Endothelial cell of umbilical vein (primary cell): ENCODE data around the gene APOBEC3F. TPM values are rescaled to one million over a fixed set of nuclear protein-coding genes. Genes with fewer than 3 reads are reported as not detected.

Experiments
- BruUV-seq: library from RNA; stranded (reverse); fragments of 400-500 nt; replicated peaks from 2 replicates; lab custom pipeline; 2021; lab: Mats Ljungman, UMichigan
- CTCF ChIA-PET: fragments of 300-600, 350-600 bp; sonication (Branson Sonifier 250); formaldehyde crosslinking; loops from one replicate; lab custom pipeline; 2021; ENCODE audit warnings: antibody characterized with exemption, inconsistent platforms; lab: Charles Lee
- POLR2A ChIA-PET: fragments of 300-600, 350-600 bp; sonication (Branson Sonifier 250); formaldehyde crosslinking; loops from one replicate; lab custom pipeline; 2021; ENCODE audit warnings: antibody characterized with exemption, inconsistent platforms; lab: Charles Lee
- DNase-seq: peaks from one replicate; pipeline ENCODE4 v3.0.0-alpha.2; 2011; ENCODE audit warnings: low read depth, low spot score
- FAIRE-seq: peaks from 2 replicates; lab custom pipeline; 2011; peaks lifted over from hg19 to GRCh38; lab: Jason Lieb, UNC
- H2AFZ ChIP-seq: 2 replicates; pipeline ENCODE4 v1.6.0; 2012; ENCODE audit warnings: low read depth, low read length, control low read depth, inconsistent platforms
- H3K27ac ChIP-seq: 2 replicates; pipeline ENCODE4 v1.5.1; 2011; ENCODE audit warnings: low read depth, mild to moderate bottlenecking, control low read depth, low read length, moderate library complexity; ENCODE audit not compliant: insufficient read depth
- H3K27me3 ChIP-seq, 2 experiments: 2 replicates each; pipeline versions ENCODE4 v1.6.0 to v1.6.1; 2011; ENCODE audit warnings: low read length in 2 of 2, mixed read lengths in 1 of 2; ENCODE audit not compliant: control insufficient read depth in 2 of 2, insufficient read depth in 2 of 2
- H3K36me3 ChIP-seq, 2 experiments: 2 replicates in 1 of 2; 3 replicates in 1 of 2; pipeline ENCODE4 v1.5.1; 2011; ENCODE audit warnings: low read length in 2 of 2, mild to moderate bottlenecking in 1 of 2, moderate library complexity in 1 of 2; ENCODE audit not compliant: control insufficient read depth in 2 of 2, insufficient read depth in 2 of 2; ENCODE audit errors: extremely low read depth in 1 of 2
- H3K4me1 ChIP-seq: 3 replicates; pipeline ENCODE4 v1.5.1; 2011; ENCODE audit warnings: mild to moderate bottlenecking, low read length; ENCODE audit not compliant: control insufficient read depth, insufficient read depth; ENCODE audit errors: extremely low read depth
- H3K4me2 ChIP-seq: 2 replicates; pipeline ENCODE4 v1.6.1; 2011; ENCODE audit warnings: low read length, control low read depth, mixed read lengths; ENCODE audit not compliant: insufficient read depth
- H3K4me3 ChIP-seq, 3 experiments: fragments of 200-600 bp in 1 of 3; sonication (generic), shearing (Covaris generic) in 1 of 3; replicated peaks in 1 of 3; 2 replicates each; pipeline ENCODE4 v1.5.1; 2011 to 2016; ENCODE audit warnings: control low read depth in 3 of 3, low read length in 3 of 3, mild to moderate bottlenecking in 2 of 3, inconsistent platforms in 1 of 3, low read depth in 1 of 3, moderate library complexity in 1 of 3; ENCODE audit not compliant: insufficient read depth in 1 of 3
- H3K79me2 ChIP-seq: 2 replicates; pipeline ENCODE4 v1.6.0; 2012; ENCODE audit warnings: low read length, inconsistent platforms; ENCODE audit not compliant: control insufficient read depth, insufficient read depth
- H3K9ac ChIP-seq: replicated peaks from 2 replicates; pipeline ENCODE3; 2011; ENCODE audit warnings: low read length, control low read depth; ENCODE audit not compliant: insufficient read depth; ENCODE audit errors: extremely low read depth
- H3K9me1 ChIP-seq: replicated peaks from 3 replicates; pipeline ENCODE4 v1.6.0; 2011; ENCODE audit warnings: mild to moderate bottlenecking, low read length; ENCODE audit not compliant: control insufficient read depth, insufficient read depth; ENCODE audit errors: extremely low read depth
- H3K9me3 ChIP-seq: replicated peaks from 2 replicates; pipeline ENCODE4 v1.5.1; 2012; ENCODE audit warnings: low read length, inconsistent platforms; ENCODE audit not compliant: control insufficient read depth, insufficient read depth
- H4K20me1 ChIP-seq: replicated peaks from 2 replicates; pipeline ENCODE3; 2011; ENCODE audit warnings: mild to moderate bottlenecking, low read length; ENCODE audit not compliant: control insufficient read depth, insufficient read depth; ENCODE audit errors: extremely low read depth
- EZH2 ChIP-seq: IDR thresholded peaks from 2 replicates; pipeline ENCODE4 v1.6.1; 2012; ENCODE audit warnings: borderline replicate concordance, low read depth, mild to moderate bottlenecking, moderate library complexity, low read length, inconsistent platforms; ENCODE audit not compliant: severe bottlenecking
- FOS ChIP-seq: IDR thresholded peaks from 2 replicates; pipeline ENCODE4 v1.6.1; 2011; ENCODE audit warnings: mild to moderate bottlenecking, low read length, moderate library complexity, borderline replicate concordance; ENCODE audit not compliant: insufficient read depth
- GATA2 ChIP-seq: IDR thresholded peaks from 2 replicates; pipeline ENCODE4 v1.7.0; 2011; ENCODE audit warnings: low read depth, mild to moderate bottlenecking, moderate library complexity, mixed read lengths, low read length; ENCODE audit not compliant: insufficient read length, insufficient read depth
- JUN ChIP-seq: IDR thresholded peaks from 2 replicates; pipeline ENCODE4 v1.6.1; 2011; ENCODE audit warnings: borderline replicate concordance, low read depth; ENCODE audit not compliant: insufficient read length, insufficient read depth
- MAX ChIP-seq: IDR thresholded peaks from 2 replicates; pipeline ENCODE4 v1.6.1; 2011; ENCODE audit not compliant: insufficient read depth, insufficient read length
- MYC ChIP-seq: IDR thresholded peaks from one replicate; pipeline ENCODE4 v1.6.1; 2011; ENCODE audit warnings: mild to moderate bottlenecking, low read depth, low read length
- POLR2A ChIP-seq: IDR thresholded peaks from 2 replicates; pipeline ENCODE4 v1.6.1; 2012; ENCODE audit warnings: low read depth, mild to moderate bottlenecking, control low read depth, low read length
- POLR2AphosphoS5 ChIP-seq: IDR thresholded peaks from 2 replicates; pipeline ENCODE4 v1.6.1; 2012; ENCODE audit warnings: low read depth, mild to moderate bottlenecking, control low read depth, low read length, moderate library complexity; ENCODE audit not compliant: insufficient read depth
- dilution Hi-C: fragments of 300-500 bp; cut with MboI; formaldehyde crosslinking; loops from one replicate; pipeline ENCODE4 v1.15.0; 2019; ENCODE audit warnings: low sequenced_read_pairs; ENCODE audit not compliant: extremely low pct_ligation_motif_present
- intact Hi-C: fragments of 100-400 bp; cut with micrococcal nuclease; formaldehyde crosslinking; loops from one replicate; pipeline ENCODE4 v1.10.0; 2022
- polyA plus RNA-seq, 4 experiments: library from polyadenylated mRNA; depleted of rRNA in 3 of 4; stranded (reverse) in 3 of 4; unstranded in 1 of 4; fragments of >200 nt; gene quantifications; 2 replicates each; pipeline versions ENCODE4 v1.2.1 to v1.2.3, GENCODE V29; 2011 to 2012; ENCODE audit warnings: missing spikeins in 1 of 4
- total RNA-seq: library from RNA; stranded (reverse); gene quantifications from 2 replicates; pipeline ENCODE4 v1.2.3, GENCODE V29; 2021
- TF ChIP-seq, protein P1 (sequence below), 2 donors: IDR thresholded peaks; 1 replicate in 1 of 2; 2 replicates in 1 of 2; pipeline ENCODE4 v1.5.1; 2011; ENCODE audit warnings: low read length in 2 of 2, mild to moderate bottlenecking in 2 of 2, moderate library complexity in 2 of 2, control low read depth in 1 of 2, inconsistent platforms in 1 of 2, low read depth in 1 of 2; ENCODE audit not compliant: insufficient read depth in 1 of 2; ENCODE audit errors: extremely low read depth in 1 of 2

Gene APOBEC3F
- total and polyA plus RNA-seq, 2 donors (not counting 3 experiments of a cell fraction or from before 2014, with no cell fraction given), result 10.2 to 11.0 TPM

- BruUV-seq, result no TSS peak
- H3K9ac ChIP-seq, result no peak overlapping the region
Measured at GRCh38 chr22:39028281-39028680, 12.4 kb upstream of the APOBEC3F start.

More at GRCh38 chr22:39028281-39028680, 12.4 kb upstream of the APOBEC3F start:
- Histone ChIP-seq H4K20me1 (no peaks in the 10 kb centered on the region), H3K79me2 (no peaks in the 10 kb centered on the region), H3K27me3 (no peaks in the 10 kb centered on the region), H3K9me1 (no peaks in the 10 kb centered on the region), H3K4me1 (no peaks in the 10 kb centered on the region), H3K4me2 (no peak overlapping the region), H3K27ac (no peak overlapping the region), H3K9me3 (no peaks in the 10 kb centered on the region), H3K36me3 (peaks cover 0 to 3% of the 10 kb centered on the region in 2 experiments), H3K4me3 (no peak overlapping the region), H2AFZ (no peak overlapping the region)
- dilution Hi-C loops (no loop called here), intact Hi-C loops (no loop called here)
- TF ChIP-seq, protein P1, sequence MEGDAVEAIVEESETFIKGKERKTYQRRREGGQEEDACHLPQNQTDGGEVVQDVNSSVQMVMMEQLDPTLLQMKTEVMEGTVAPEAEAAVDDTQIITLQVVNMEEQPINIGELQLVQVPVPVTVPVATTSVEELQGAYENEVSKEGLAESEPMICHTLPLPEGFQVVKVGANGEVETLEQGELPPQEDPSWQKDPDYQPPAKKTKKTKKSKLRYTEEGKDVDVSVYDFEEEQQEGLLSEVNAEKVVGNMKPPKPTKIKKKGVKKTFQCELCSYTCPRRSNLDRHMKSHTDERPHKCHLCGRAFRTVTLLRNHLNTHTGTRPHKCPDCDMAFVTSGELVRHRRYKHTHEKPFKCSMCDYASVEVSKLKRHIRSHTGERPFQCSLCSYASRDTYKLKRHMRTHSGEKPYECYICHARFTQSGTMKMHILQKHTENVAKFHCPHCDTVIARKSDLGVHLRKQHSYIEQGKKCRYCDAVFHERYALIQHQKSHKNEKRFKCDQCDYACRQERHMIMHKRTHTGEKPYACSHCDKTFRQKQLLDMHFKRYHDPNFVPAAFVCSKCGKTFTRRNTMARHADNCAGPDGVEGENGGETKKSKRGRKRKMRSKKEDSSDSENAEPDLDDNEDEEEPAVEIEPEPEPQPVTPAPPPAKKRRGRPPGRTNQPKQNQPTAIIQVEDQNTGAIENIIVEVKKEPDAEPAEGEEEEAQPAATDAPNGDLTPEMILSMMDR (IDR thresholded peaks at IDR 0.05; ENCODE audit: extremely low read depth in 1 of 2, insufficient read depth in 1 of 2, low read depth in 1 of 2, low read length in 2 of 2), result no peak
- no peak for TF ChIP-seq POLR2A
- no peak for TF ChIP-seq GATA2
- no peak for TF ChIP-seq FOS
- TF ChIP-seq MYC, result no peak
- TF ChIP-seq EZH2, result no peak
- no peak for TF ChIP-seq POLR2AphosphoS5
- TF ChIP-seq JUN, result no peak
- no peak for TF ChIP-seq MAX
- DNase-seq (no peak), FAIRE-seq (no peak)
- ChIA-PET POLR2A (no interaction called here), CTCF (interaction anchor here (1.2 kb wide), 1 partner anchor 93 kb away, joined by 4 read pairs; no protein-coding TSS in a partner anchor)
